ENCODE measurements around the gene RHBDL1. TPM values are rescaled to one million over a fixed set of nuclear protein-coding genes. Genes with fewer than 3 reads are reported as not detected.

The RHBDL1 gene
- total and polyA plus RNA-seq, 9 of the 15 experiments (the other 6 are each of a cell fraction or from before 2014, with no cell fraction given): 0.03 to 5.6 (median 1.3) TPM; not detected in 1

DNA sequence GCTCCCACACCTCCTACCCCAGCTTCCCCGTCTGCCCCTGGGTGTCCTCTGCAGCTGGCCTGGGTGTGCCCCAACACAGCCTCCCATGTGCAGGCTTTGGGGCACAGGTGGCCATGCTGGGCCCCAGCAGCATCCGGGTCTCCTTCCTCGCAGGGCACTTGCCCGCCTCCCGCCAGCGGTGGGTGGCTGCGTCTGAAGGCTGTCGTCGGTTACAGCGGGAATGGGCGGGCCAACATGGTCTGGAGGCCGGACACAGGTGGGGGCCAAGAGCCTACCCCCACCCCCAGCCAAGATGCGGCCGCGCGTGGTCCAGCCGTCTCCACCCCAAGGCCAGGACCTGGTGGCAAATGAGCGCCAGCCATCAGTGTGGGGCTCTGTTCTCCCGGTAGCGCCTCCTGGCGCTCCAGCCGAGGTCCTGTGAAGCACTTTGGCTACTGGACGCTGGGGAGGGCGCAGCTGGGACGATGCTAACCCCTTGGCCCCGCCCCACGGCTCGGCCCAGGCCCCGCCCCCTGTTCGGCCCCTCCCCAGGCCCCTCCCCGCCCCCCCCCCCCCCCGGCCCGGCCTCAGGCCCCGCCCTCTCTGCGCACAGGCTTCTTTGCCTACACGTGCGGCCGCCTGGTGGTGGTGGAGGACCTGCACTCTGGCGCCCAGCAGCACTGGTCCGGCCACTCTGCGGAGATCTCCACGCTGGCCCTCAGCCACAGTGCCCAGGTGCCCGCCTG is 14.8 kb upstream of the RHBDL1 start (continued):
- TF ChIP-seq MTF1 (CRISPR knock-in tag; IDR thresholded peaks at IDR 0.05; ENCODE audit: borderline replicate concordance) (no peak), ETS2 (tag; IDR thresholded peaks at IDR 0.05; ENCODE audit: borderline replicate concordance, poor library complexity, severe bottlenecking) (no peak), RBM17 (IDR thresholded peaks at IDR 0.05; ENCODE audit: borderline replicate concordance, low read depth, low read length) (no peak), ZBTB8A (IDR thresholded peaks at IDR 0.05; ENCODE audit: partially characterized antibody) (no peak), TOE1 (IDR thresholded peaks at IDR 0.05; ENCODE audit: borderline replicate concordance) (0 out of 2 replicates have a peak, but pooled peaks have one; percentile 26), TOE1 (CRISPR knock-in tag; IDR thresholded peaks at IDR 0.05; ENCODE audit: borderline replicate concordance, low read depth) (no peak), SRSF3 (IDR thresholded peaks at IDR 0.05; ENCODE audit: insufficient read depth, low read length) (no peak), NFIC (IDR thresholded peaks at IDR 0.05) (peak; percentile 82), SMARCB1 (IDR thresholded peaks at IDR 0.05; ENCODE audit: insufficient read length, low read depth) (no peak), POLR2G (IDR thresholded peaks at IDR 0.05; ENCODE audit: low read depth, low read length) (peak; percentile 83), FOXM1 (IDR thresholded peaks at IDR 0.05; ENCODE audit: low read depth) (no peak), FOXM1 (CRISPR knock-in tag; IDR thresholded peaks at IDR 0.05; ENCODE audit: low read depth) (no peak), SAFB (IDR thresholded peaks at IDR 0.05; ENCODE audit: borderline replicate concordance, low read depth, low read length) (0 out of 2 replicates have a peak, but pooled peaks have one; percentile 51), ZNF239 (CRISPR knock-in tag; IDR thresholded peaks at IDR 0.05) (no peak), GATAD2B (IDR thresholded peaks at IDR 0.05; ENCODE audit: borderline replicate concordance) (peak; percentile 39; the same call in 1 of the 2 replicates), TFAM (CRISPR knock-in tag; conservative IDR thresholded peaks at IDR 0.05) (no peak)
- TF ChIP-seq, protein P1, sequence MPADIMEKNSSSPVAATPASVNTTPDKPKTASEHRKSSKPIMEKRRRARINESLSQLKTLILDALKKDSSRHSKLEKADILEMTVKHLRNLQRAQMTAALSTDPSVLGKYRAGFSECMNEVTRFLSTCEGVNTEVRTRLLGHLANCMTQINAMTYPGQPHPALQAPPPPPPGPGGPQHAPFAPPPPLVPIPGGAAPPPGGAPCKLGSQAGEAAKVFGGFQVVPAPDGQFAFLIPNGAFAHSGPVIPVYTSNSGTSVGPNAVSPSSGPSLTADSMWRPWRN (IDR thresholded peaks at IDR 0.05; ENCODE audit: low read depth): no peak
- TF ChIP-seq, protein P2, sequence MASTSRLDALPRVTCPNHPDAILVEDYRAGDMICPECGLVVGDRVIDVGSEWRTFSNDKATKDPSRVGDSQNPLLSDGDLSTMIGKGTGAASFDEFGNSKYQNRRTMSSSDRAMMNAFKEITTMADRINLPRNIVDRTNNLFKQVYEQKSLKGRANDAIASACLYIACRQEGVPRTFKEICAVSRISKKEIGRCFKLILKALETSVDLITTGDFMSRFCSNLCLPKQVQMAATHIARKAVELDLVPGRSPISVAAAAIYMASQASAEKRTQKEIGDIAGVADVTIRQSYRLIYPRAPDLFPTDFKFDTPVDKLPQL (IDR thresholded peaks at IDR 0.05; ENCODE audit: extremely low read depth, insufficient read length): no peak
- TF ChIP-seq, protein P3, sequence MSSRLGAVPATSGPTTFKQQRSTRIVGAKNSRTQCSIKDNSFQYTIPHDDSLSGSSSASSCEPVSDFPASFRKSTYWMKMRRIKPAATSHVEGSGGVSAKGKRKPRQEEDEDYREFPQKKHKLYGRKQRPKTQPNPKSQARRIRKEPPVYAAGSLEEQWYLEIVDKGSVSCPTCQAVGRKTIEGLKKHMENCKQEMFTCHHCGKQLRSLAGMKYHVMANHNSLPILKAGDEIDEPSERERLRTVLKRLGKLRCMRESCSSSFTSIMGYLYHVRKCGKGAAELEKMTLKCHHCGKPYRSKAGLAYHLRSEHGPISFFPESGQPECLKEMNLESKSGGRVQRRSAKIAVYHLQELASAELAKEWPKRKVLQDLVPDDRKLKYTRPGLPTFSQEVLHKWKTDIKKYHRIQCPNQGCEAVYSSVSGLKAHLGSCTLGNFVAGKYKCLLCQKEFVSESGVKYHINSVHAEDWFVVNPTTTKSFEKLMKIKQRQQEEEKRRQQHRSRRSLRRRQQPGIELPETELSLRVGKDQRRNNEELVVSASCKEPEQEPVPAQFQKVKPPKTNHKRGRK (tag; IDR thresholded peaks at IDR 0.05): no peak
- TF ChIP-seq, protein P4, sequence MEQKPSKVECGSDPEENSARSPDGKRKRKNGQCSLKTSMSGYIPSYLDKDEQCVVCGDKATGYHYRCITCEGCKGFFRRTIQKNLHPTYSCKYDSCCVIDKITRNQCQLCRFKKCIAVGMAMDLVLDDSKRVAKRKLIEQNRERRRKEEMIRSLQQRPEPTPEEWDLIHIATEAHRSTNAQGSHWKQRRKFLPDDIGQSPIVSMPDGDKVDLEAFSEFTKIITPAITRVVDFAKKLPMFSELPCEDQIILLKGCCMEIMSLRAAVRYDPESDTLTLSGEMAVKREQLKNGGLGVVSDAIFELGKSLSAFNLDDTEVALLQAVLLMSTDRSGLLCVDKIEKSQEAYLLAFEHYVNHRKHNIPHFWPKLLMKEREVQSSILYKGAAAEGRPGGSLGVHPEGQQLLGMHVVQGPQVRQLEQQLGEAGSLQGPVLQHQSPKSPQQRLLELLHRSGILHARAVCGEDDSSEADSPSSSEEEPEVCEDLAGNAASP (IDR thresholded peaks at IDR 0.05): no peak
- TF ChIP-seq, protein P5, sequence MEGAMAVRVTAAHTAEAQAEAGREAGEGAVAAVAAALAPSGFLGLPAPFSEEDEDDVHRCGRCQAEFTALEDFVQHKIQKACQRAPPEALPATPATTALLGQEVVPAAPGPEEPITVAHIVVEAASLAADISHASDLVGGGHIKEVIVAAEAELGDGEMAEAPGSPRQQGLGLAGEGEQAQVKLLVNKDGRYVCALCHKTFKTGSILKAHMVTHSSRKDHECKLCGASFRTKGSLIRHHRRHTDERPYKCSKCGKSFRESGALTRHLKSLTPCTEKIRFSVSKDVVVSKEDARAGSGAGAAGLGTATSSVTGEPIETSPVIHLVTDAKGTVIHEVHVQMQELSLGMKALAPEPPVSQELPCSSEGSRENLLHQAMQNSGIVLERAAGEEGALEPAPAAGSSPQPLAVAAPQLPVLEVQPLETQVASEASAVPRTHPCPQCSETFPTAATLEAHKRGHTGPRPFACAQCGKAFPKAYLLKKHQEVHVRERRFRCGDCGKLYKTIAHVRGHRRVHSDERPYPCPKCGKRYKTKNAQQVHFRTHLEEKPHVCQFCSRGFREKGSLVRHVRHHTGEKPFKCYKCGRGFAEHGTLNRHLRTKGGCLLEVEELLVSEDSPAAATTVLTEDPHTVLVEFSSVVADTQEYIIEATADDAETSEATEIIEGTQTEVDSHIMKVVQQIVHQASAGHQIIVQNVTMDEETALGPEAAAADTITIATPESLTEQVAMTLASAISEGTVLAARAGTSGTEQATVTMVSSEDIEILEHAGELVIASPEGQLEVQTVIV (CRISPR knock-in tag; IDR thresholded peaks at IDR 0.05; ENCODE audit: borderline replicate concordance): no peak

Measured in K562 (cell line).